Amniotic stem cell (primary cell): ENCODE measurements around the gene TSPAN7.

ENCODE experiments used
- DNase-seq: peaks from one replicate; lab custom pipeline; 2025; lab: John Stamatoyannopoulos, UW

TSPAN7 gene

DNA sequence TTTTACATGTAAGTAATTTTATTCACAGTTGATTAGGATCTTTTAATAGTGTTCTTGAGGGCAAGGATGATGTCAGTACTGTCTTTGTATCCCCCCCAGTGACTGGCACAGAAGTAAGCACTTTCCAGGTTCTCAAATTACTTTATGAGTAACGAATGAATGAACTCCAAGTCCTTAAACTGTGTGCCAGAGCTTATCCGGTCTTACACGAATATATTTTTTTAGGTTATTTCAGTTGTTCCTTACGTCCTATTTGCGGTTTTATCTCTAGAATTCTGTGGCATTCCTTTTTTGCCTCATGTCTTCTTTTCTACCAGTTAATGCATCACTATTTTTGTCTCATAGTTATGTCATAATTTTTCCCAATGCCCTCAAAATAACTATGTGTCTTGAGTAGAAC lies 133.1 kb downstream of the TSPAN7 start:
- DNase-seq = no peak

DNA sequence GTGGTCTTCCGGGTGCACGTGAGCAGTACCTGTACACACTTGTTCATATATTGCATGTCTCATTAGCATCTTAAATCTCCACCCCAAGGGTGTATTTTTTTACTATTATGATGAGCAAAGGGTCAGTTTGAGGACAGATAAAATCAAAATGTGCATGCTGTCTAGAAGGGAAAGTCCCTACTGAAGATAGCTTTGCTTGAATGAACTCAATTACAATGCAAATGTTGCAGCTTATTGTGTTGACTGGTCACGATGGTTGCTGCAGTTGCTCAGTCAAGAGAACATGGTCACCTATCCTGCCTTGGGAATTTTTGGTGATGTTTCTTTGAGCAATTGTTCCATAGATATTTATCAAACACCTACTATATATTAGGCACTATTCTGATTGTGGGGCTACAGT lies 136.1 kb downstream of the TSPAN7 start:
- DNase-seq = no peak

DNA sequence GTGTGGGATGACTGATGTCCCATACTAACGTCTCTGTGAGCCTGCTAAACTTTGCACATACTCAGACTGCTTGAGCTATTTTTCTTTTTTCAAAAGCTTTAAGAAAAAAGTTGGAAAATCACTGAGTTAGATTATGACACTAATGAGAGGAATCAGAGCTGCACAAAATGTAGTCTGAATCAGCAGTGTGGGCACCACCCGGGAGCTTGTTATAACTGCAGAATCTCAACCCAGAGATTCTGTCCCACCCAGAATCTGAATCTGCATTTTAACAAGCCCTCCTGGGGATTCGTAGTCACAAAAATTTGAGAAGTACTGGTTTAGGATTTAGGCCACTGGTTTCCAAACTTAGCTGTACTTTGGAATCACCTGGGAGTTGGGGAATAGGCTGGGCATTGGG lies 137.8 kb downstream of the TSPAN7 start:
- no peak for DNase-seq

DNA sequence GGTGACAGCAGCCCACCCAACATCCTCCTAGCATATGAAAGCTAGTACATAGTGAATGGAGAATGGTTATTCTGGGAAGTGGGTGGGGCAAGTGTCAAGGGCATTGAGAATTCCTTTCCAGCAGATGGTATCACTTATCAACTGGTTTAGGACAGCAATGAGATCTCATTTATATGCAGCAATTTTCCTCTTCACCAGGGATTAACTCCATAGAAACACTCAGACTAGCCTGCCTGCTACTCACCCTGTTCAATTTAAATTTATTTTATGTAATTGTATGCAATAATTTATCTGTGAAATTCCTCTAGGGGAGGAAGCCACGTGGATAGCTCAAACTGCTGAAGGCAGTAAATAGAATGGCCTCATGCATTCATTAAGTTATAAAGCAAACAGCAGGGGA lies 138.4 kb downstream of the TSPAN7 start:
- DNase-seq = no peak

DNA sequence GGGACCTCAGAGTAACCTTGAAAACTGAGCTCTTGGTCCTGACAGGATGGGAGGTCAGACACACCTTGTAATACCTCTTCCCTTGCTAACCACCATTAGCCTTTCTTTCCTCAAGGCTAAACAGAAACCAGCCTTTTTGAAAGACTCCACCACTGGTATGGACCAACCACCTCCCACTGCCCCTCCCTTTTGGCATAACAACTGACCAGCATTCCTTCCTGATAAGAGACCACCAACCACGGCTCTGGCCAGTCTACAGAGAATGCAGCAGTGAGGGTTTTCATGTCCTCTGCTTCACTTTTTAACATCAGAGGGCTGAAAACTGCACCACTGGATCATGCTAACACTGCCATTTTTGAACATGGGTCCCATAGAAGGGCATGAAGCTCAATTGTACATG lies 139.7 kb downstream of the TSPAN7 start:
- no peak for DNase-seq

DNA sequence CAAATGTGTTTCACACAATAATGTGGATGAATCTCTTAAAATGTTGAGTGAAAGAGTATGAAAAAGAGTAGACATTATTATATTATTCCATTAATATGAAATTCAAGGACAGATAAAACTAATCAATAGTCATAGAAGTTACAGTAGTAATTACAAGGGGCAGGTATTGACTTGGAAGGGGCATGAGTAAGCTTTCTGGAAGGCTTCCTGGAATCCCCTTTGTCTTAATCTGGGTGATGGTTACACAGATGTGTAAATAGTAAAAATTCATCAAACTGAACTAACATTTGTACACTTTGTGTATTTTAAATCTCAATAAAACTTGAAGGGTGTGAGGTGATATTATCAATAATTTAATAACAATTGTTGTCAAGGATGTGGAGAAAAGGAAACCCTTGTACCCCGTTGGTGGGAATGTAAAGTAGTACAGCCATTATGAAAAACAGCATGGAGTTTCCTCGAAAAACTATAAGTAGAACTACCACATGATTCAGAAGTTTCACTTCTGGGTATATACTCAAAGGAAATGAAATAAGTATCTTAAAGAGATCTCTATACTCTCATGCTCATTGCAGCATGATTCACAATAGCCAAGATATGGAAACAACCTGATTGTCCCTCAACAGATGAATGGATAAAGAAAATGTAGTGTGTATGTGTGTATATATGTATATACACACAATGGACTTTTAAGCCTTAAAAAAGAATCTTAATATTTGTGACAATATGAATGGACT lies 143.0 kb downstream of the TSPAN7 start:
- DNase-seq = no peak

DNA sequence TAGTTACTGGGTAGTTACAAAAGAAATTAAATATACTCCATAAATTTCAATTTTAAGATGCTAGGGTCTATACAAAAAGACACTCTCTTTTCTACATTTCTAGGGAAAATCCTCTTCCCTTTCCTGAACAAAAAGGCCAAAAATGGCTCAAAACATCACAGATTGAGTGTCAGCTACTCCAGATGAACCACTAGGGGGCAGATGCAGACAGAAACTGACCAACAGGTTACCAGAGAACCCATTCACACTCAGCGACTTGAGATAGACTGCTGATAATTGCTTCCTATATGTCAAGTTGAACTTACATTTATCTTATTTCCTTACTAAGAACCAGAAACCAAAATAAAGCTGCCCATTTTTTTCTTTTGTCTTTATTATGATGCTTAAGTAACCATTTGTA lies 156.5 kb downstream of the TSPAN7 start:
- no peak for DNase-seq

DNA sequence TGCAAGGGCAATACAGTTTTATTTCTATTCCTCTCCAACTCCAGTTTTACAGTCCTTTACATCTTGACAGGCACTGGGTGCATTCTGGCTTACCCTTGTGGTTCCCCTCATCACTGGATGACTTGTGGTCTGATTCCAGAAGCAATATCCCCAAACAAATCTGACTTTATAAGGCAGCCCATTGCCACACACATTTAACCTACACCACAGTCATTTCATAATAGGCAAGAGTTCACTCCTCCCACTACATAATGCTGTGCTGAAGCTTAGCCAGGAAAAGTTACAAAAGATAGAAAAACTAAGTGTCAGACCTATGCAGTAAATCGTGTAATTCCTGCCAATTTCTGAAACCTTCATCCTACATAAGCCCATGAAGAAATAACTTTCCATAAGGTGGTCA lies 157.0 kb downstream of the TSPAN7 start:
- DNase-seq = no peak

DNA sequence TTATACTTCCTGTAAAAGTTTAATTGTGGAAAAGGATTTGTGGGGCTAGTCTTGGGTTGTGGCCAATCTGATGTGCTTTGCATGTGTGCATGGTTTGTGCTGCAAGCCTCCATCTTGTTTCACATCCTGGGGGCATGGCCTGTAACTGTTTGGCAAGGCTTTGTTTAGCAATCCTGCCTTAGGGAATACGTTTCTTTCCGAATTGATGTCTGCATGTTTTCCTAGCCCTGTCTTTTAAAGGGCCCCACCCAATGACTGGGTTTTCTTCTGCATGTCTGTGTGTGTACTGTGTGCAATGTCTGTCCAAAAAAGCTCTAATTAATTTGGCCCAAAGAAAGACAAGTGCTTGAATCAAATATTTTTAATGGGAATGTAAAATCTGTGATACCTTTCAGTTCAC lies 165.3 kb downstream of the TSPAN7 start:
- no peak for DNase-seq

DNA sequence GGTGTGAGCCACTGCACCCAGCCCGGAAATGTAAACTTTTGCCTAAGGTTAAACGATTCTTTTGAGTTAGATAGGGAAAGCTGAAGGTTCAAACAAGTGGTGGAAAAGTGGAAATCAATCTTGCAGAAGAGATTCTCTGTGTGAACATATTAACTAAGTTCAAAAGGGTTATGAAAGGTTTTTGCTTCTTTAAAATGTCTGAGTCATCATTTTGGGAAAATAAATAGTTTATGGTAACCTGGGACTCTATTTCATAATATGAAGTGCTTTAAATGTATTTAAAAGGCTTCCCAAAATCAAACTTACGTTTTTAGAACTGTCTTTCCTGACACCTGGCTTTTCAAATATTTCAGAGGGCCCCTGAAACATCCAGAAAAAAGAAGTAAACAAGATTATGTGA lies 166.3 kb downstream of the TSPAN7 start:
- DNase-seq = no peak

DNA sequence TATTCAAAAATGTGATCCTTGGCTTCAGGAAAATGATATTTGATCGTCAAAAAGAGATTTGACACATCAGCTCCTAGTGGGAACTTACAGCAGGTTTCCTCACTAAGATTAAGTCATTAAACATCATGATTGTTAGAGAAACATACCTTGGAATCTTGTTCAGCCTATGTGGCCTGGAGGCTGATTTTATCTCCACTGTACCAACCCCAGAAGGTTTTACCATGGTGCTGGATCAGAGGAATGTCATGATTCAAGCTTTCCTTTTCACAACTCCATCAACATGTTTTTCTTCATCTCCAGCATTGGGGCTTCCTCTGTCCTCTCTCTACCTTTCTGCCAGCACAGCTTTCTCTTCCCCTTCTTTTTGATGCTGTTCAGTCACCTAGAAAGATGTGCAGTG lies 171.5 kb downstream of the TSPAN7 start:
- DNase-seq = no peak
